Measurements from ENCODE around the gene CACNG1. TPM values are rescaled to one million over a fixed set of nuclear protein-coding genes. Genes with fewer than 3 reads are reported as not detected.

The CACNG1 gene
- total and polyA plus RNA-seq, 2 of the 4 experiments (the other 2 are of a cell fraction), result not detected

GRCh38 chr17:67019809-67020208 is 24.5 kb upstream of the CACNG1 start:
- dilution Hi-C loops (cut with HindIII; ENCODE audit: low sequenced_read_pairs, unreplicated experiment) (no loop called here), intact Hi-C loops (cut with micrococcal nuclease) (no loop called here), in situ Hi-C loops (cut with MboI; ENCODE audit: low sequenced_read_pairs) (no loop called here)
- H3K27me3 ChIP-seq (ENCODE audit: control insufficient read depth, insufficient read depth, low read length), result peaks cover 36% of the 10 kb centered on the region
- H3K23ac ChIP-seq (ENCODE audit: low read depth, low read length), result no peak overlapping the region
- CTCF ChIA-PET, result no interaction called here
- H3K79me1 ChIP-seq (ENCODE audit: low read depth in 1 of 2, low read length in 2 of 2), result no peaks in the 10 kb centered on the region
- no peak overlapping the region for H4K5ac ChIP-seq (ENCODE audit: low read depth, low read length)
- no peaks in the 10 kb centered on the region for H3K36me3 ChIP-seq (ENCODE audit: control insufficient read depth, insufficient read depth, low read length)
- H3K4me1 ChIP-seq (ENCODE audit: control insufficient read depth, insufficient read depth, low read length), result no peaks in the 10 kb centered on the region
- H3K9me1 ChIP-seq (ENCODE audit: insufficient read depth, low read length), result no peaks in the 10 kb centered on the region
- no peak overlapping the region for H3K4me3 ChIP-seq (ENCODE audit: insufficient read depth, low read depth, low read length)
- ATAC-seq (ENCODE audit: low read depth) (no peak), DNase-seq (no peak)
- H3K4ac ChIP-seq (ENCODE audit: low read depth, low read length), result no peak overlapping the region
- H2BK15ac ChIP-seq (ENCODE audit: low read depth, low read length), result no peak overlapping the region
- H3K14ac ChIP-seq (replicated peaks; ENCODE audit: low read depth, low read length), result no peak overlapping the region
- BruUV-seq (replicated peaks), result no TSS peak
- POLR2A ChIA-PET (ENCODE audit: unreplicated experiment), result no interaction called here
- no peak overlapping the region for H2BK5ac ChIP-seq (ENCODE audit: low read depth, low read length, poor library complexity, severe bottlenecking)
- H3K27ac ChIP-seq (ENCODE audit: insufficient read depth, low read length), result no peak overlapping the region
- 73% methylated on average over 3 of the region's 8 CpGs; no CpG with 5 or more reads in 1 of the 2 experiments for WGBS, 2 experiments (ENCODE audit: extremely low coverage in 2 of 2, insufficient read length in 1 of 2)
- no peak overlapping the region for H3K56ac ChIP-seq (ENCODE audit: extremely low read depth, insufficient read depth, low read length)
- no peak overlapping the region for H4K8ac ChIP-seq (ENCODE audit: low read depth in 2 of 2, low read length in 2 of 2)
- H3K4me2 ChIP-seq (ENCODE audit: low read depth, low read length), result no peak overlapping the region
- H2AFZ ChIP-seq (replicated peaks; ENCODE audit: low read length, poor library complexity), result no peak overlapping the region
- H3K9me3 ChIP-seq (ENCODE audit: control insufficient read depth, insufficient read depth, low read length), result no peaks in the 10 kb centered on the region
- H2AK9ac ChIP-seq (replicated peaks; ENCODE audit: low read depth, low read length, poor library complexity), result no peak overlapping the region
- H2AK5ac ChIP-seq (ENCODE audit: low read depth, low read length), result no peak overlapping the region
- TF ChIP-seq USF2 (IDR thresholded peaks at IDR 0.05; ENCODE audit: low read depth, low read length), result no peak
- no peak for TF ChIP-seq RFX5 (IDR thresholded peaks at IDR 0.05; ENCODE audit: low read depth, low read length)
- no peak for TF ChIP-seq RCOR1 (IDR thresholded peaks at IDR 0.05; ENCODE audit: insufficient replicate concordance, low read length)
- TF ChIP-seq SMC3 (IDR thresholded peaks at IDR 0.05; ENCODE audit: low read depth, low read length), result no peak
- TF ChIP-seq ELK1 (IDR thresholded peaks at IDR 0.05; ENCODE audit: borderline replicate concordance, low read depth, low read length), result no peak
- no peak for TF ChIP-seq RAD21 (IDR thresholded peaks at IDR 0.05; ENCODE audit: low read length)
- no peak for TF ChIP-seq MAZ (IDR thresholded peaks at IDR 0.05; ENCODE audit: borderline replicate concordance, low read depth, low read length)
- TF ChIP-seq BHLHE40 (IDR thresholded peaks at IDR 0.05; ENCODE audit: low read depth, low read length), result no peak
- no peak for TF ChIP-seq CHD1 (IDR thresholded peaks at IDR 0.05; ENCODE audit: low read depth, low read length)
- TF ChIP-seq NFE2L2 (IDR thresholded peaks at IDR 0.05; ENCODE audit: low read depth, low read length), result no peak
- no peak for TF ChIP-seq CTCF (conservative IDR thresholded peaks at IDR 0.05; ENCODE audit: low read depth, low read length)
- no peak for TF ChIP-seq FOS (IDR thresholded peaks at IDR 0.05; ENCODE audit: low read depth, low read length)
- TF ChIP-seq POLR2A (IDR thresholded peaks at IDR 0.05; ENCODE audit: low read depth, low read length), result no peak
- no peak for TF ChIP-seq MAFK (IDR thresholded peaks at IDR 0.05; ENCODE audit: low read depth, low read length)
- TF ChIP-seq MXI1 (IDR thresholded peaks at IDR 0.05; ENCODE audit: borderline replicate concordance, low read depth, low read length), result no peak
- no peak for TF ChIP-seq CEBPB (IDR thresholded peaks at IDR 0.05; ENCODE audit: low read depth, low read length)
- no peak overlapping the region for H4K91ac ChIP-seq (ENCODE audit: insufficient read depth, low read depth, low read length)
- H3K18ac ChIP-seq (ENCODE audit: low read depth, low read length), result no peak overlapping the region
- no peak overlapping the region for H2BK20ac ChIP-seq (ENCODE audit: low read depth, low read length)
- H2BK120ac ChIP-seq (ENCODE audit: low read depth, low read length), result no peak overlapping the region
- no peak overlapping the region for H3K9ac ChIP-seq (ENCODE audit: low read depth, low read length)
- H4K20me1 ChIP-seq (ENCODE audit: insufficient read depth, low read length), result no peaks in the 10 kb centered on the region

Data from IMR-90 (cell line).